Brain pericyte (primary cell): ENCODE results near the gene PON2.
"Not testable (repeated sequence)": the region's sequence is repeated elsewhere in the genome, so short reads cannot be mapped to it uniquely, and the experiment has no call there.

ENCODE experiments used
- DNase-seq: peaks from one replicate; pipeline ENCODE4 v3.0.0-alpha.2; 2012; ENCODE audit warnings: low read depth, low spot score

Gene PON2

DNA sequence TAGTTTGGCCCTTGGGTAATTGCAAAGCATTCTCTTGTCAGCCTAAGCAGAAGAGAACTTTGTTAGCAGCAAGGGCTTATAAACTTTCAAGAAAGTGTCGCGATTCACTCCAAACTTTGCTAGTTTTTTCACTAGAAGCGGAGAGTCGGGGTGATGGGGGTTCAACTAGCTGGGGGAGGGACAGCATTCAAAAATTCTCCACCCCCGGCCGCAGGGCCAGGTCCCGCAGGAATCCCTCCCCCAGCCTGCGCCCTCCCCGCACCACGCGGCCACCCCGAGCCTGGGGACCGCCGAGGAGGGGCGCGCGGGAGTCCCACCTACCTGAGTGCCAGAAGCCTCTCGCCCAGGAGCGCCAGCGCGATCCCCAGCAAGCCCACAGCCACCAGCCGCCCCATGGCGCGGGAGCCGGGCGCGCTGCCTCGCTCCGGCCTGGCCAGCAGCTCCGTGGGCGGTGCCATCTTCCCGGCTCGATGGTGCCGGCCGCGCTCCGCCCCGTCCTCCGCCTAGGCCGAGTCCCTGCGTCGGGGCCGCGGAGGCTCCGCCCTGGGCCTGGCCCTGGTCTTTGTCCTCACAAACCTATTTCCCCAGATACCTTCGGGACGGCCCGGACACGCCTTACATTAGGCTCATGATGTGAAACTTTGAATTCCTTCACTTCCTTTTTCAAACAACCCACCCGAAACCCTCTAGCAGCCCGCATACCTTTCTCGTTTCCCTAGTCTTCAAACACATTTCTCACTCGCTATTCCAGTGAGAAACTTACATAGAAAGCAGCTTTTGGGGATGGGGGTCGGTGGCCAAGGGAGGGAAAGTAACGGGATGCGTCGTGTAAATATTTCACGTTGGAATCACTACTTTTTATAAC lies at the start of gene PON2:
Gene PON2, minus strand, starts transcription at position 472 of the 865 bp plus-strand sequence. Its CDS starts 77 bp downstream, at position 395.
- DNase-seq, result peak; percentile 47

DNA sequence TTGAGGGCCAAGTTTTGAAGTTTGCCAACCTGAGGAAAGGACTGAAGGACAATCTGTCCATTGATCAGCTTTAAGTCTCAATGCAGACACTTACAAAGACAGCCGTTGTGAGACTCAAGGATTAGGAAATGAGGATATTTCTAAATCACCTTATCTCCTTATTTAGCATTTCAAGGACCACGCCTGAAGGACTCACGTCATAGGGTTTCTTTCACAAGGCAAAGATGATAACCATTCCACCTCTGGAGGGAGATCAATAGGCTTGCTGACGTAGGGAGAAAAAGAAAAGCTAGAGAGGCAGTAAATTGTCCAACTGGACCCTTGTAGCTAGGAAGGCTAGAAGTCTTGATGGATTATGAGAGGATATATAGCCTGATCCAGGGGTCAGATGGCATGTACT lies 47.6 kb upstream of the PON2 start:
- DNase-seq, result no peak

- no peak for DNase-seq
These were observed 46.7 kb upstream of the PON2 start for GRCh38 chr7:95481271-95482165.

DNA sequence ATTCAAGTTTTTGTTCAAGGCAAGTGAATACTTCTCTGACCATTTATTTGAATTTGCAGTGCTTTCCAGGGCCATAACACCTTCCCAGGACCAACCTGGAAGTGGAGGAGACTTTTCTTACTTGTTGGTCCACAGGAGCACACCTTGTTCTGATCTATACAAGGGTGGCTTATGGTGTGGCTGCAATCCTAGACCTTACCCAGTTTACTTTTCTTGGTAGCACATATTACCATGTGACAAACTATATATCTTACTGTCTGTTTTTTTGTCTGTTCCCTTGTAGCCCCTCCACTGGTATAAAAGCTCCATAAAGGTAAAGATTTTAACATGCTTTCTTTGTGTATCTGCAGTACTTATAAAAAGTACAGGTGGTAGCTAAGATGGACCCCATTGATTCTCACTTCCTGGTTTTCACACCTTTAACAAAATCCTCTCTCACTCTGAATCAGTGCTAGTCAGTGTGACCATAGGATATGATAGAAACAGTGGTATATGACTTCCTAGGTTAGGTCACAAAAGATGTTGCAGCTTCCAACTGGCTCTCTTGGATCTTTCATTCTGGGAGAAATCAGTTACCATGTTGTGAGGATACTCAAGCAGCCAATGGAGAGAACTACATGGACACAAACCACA lies 45.3 kb upstream of the PON2 start:
- no peak for DNase-seq

DNA sequence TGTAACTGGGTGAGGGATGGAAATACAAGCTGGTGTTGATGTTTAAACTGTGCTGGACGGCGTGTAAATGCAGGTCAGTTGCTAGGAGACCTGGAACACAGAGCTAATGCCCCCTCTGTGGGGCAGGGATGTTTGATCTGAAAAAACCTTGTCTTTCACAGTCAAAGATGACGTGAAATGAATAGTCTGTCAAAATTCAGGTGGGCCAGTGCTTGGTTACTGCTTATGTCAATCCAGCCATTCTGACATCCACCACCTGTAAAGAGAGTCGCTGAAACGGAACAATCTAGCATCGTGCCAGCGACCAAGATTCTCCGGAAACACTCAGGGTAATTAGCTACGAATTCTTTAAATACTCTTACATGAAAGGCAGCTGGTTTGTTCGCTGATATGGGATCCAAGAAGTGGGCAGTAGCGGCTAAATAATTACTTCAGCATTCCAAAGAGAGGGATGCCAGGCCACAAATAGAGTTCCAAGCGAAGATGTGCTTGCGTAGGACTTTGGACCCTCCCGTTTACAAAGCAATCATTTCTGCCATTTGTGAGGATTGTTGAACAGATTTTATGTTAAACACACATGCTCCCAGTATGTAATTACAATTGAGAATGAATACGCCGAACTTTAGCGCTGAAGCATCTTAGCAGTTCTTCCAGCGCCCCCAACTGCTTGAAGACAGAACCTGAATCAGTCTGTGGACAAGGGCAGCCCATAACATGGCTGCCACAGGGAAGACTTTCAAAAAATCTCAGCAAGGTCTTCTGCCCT lies 43.6 kb upstream of the PON2 start:
- DNase-seq, result no peak

- peak; percentile 37 for DNase-seq
These were observed 42.2 kb upstream of the PON2 start for GRCh38 chr7:95476904-95477594.

DNA sequence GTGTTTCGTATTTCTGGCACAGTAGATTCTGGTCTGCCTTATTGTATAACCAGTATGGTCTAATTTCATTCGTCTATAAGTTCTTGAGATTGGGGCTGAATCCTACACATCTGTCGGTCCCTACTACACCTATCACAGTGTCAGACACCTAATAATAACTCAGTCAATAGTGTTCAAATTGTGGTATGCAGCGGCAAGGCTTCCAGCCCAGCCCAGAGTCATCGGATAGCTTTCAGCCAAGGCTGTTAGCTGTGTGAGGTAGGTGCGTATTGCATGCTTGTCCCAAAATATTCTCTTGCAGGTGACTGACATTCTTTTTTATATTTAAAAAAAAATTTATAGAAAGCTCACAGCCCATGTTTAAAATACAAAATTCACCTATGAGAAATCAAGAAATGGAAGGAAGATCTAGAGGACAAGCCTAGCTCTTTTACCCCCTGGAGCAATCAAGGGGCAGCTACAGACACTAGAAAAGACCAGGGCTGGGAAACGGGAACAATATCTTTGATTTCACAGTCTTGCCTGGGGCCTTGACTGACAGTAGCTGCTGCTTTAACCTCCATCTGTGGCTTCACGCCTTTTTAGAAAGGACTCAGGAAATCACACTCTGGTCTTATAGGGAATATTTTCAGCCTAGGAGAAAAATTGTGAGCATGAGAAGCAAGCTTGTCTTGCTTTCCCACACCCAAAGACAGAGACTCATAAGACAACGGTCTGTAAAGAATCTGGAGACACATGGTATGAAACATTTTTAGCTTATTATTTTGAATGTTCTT lies 41.4 kb upstream of the PON2 start:
- DNase-seq, result no peak

DNA sequence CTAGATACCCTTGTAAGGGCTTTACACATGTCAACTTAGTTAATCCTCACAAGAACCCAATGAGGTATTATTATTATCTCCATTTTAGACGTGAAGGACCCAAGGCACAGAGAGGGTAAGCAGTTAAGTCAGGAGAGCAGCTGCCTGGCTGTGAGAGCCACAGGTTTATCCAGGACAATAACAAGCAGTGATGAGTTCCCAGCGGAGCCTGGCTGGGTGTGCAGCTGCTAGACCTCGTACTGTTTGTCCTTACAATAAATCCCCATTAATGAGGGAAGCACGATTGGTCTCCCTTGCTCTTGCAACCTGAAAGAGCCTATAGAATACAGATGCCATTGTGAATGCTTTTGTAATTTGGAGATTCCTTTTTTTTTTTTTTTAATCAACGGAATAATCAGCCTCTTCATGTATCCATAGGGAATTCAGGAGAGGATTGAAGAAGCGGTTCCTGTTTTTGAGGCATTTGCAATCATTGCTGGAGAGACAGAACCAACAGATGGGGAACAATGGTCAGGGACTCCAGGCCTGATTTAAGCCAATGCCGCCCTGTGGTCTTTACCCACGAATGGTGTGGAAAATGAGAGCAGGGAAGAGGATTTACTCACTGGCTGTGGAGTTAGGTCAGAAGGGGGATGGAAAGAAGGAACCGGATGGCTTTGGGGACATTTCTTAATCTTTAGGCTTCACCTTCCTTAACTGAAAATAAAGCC lies 38.6 kb upstream of the PON2 start:
- no peak for DNase-seq

- DNase-seq, result no peak
These were observed 37.8 kb upstream of the PON2 start for GRCh38 chr7:95472581-95473161.

- no peak for DNase-seq
These were observed 36.2 kb upstream of the PON2 start for GRCh38 chr7:95471071-95471470.

DNA sequence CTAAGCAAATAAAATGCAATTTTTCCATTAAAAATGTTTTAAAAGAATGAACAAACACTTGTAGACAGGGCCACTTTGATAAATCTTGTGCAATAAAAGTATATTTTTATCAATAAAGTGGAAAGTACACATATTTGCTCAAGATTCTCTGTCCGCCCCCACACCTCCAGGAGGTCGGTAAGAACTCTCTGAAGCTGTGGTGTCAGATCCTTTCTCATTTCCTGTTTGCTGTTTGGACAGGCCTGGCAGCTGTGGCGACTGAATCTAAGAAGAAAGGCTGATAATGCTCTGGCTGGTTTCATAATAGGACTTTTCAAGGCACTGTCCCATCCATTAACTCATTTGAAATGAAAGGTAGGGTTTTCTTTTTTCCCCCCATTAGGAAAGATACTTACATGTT lies 35.6 kb upstream of the PON2 start:
- peak; percentile 21 for DNase-seq

- DNase-seq, result no peak
These were observed 35.0 kb upstream of the PON2 start for GRCh38 chr7:95469848-95470247.

- no peak for DNase-seq
These were observed 34.4 kb upstream of the PON2 start for GRCh38 chr7:95469187-95469586.

- no peak for DNase-seq
These were observed 33.2 kb upstream of the PON2 start for GRCh38 chr7:95467912-95468607.

DNA sequence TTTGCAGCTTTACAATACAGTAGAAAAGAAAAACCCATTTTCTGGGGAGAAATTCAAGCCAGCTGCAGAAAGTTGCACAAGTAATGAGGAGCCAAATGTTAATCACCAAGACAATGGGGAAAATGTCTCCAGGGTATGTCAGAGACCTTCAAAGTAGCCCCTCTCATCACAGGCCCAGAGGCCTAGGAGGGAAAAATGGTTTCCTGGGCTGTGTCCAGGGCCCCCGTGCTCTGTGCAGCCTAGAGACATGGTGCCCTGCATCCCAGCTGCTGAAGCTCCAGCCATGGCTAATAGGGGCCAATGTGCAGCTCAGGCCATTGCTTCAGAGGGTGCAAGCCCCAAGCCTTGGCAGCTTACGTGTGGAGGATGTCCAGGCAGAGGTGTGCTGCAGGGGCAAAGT lies 25.8 kb upstream of the PON2 start:
- DNase-seq, result not testable (repeated sequence)

- no peak for DNase-seq
These were observed 23.1 kb upstream of the PON2 start for GRCh38 chr7:95457947-95458346.

- no peak for DNase-seq
These were observed 19.7 kb upstream of the PON2 start for GRCh38 chr7:95454438-95455045.

GRCh38 chr7:95446618-95447017 lies 11.8 kb upstream of the PON2 start:
- no peak for DNase-seq
